GM18909 (cell line): ENCODE results near the gene OPA3.
"Not testable (repeated sequence)": the region's sequence is repeated elsewhere in the genome, so short reads cannot be mapped to it uniquely, and the experiment has no call there.

Source experiments
- ATAC-seq: cut with Tn5 transposase; IDR thresholded peaks from one replicate; pipeline ENCODE4 v1.9.1; 2021; ENCODE audit warnings: mild to moderate bottlenecking; ENCODE audit not compliant: unreplicated experiment, poor library complexity

OPA3 gene

GRCh38 chr19:45584332-45585157 is at the start of gene OPA3:
OPA3 (minus strand) TSS chr19:45584802; CDS start chr19:45584764, 38 bp downstream.
- ATAC-seq, result peak; percentile 89

GRCh38 chr19:45632468-45633196 is 48.0 kb upstream of the OPA3 start:
- no peak for ATAC-seq

GRCh38 chr19:45630463-45630862 is 45.9 kb upstream of the OPA3 start:
- ATAC-seq, result no peak

GRCh38 chr19:45629704-45630103 is 45.1 kb upstream of the OPA3 start:
- no peak for ATAC-seq

GRCh38 chr19:45628219-45628618 is 43.6 kb upstream of the OPA3 start:
- not testable (repeated sequence) for ATAC-seq

- ATAC-seq, result no peak
Observed at GRCh38 chr19:45623984-45624383, 39.4 kb upstream of the OPA3 start.

GRCh38 chr19:45621976-45622503 is 37.4 kb upstream of the OPA3 start:
- ATAC-seq, result no peak

GRCh38 chr19:45621389-45621788 is 36.8 kb upstream of the OPA3 start:
- ATAC-seq, result no peak

GRCh38 chr19:45616704-45617017 is 32.1 kb upstream of the OPA3 start:
- no peak for ATAC-seq

- no peak for ATAC-seq
Observed at GRCh38 chr19:45615795-45616703, 31.4 kb upstream of the OPA3 start.

GRCh38 chr19:45615056-45615455 is 30.5 kb upstream of the OPA3 start:
- ATAC-seq, result not testable (repeated sequence)

- no peak for ATAC-seq
Observed at GRCh38 chr19:45613926-45614725, 29.5 kb upstream of the OPA3 start.

- ATAC-seq, result no peak
Observed at GRCh38 chr19:45608948-45609347, 24.3 kb upstream of the OPA3 start.

- ATAC-seq, result no peak
Observed at GRCh38 chr19:45607071-45608029, 22.7 kb upstream of the OPA3 start.

- no peak for ATAC-seq
Observed at GRCh38 chr19:45601524-45602374, 17.1 kb upstream of the OPA3 start, which contains the start of gene GPR4. GPR4 (minus strand) TSS chr19:45602212; CDS start chr19:45591866, 10,346 bp downstream.

GRCh38 chr19:45601115-45601514 is 16.5 kb upstream of the OPA3 start:
- ATAC-seq, result no peak

GRCh38 chr19:45600340-45600885 is 15.8 kb upstream of the OPA3 start:
- ATAC-seq, result no peak
